Measurements from ENCODE around the gene MXRA8. TPM values are rescaled to one million over a fixed set of nuclear protein-coding genes. Genes with fewer than 3 reads are reported as not detected.
A peak's percentile ranks its signal among the peaks of the same experiment; 100 is the strongest.

MXRA8 gene
- total RNA-seq, 2 donors from 2014 or later, result 23.3 to 48.5 TPM

DNA sequence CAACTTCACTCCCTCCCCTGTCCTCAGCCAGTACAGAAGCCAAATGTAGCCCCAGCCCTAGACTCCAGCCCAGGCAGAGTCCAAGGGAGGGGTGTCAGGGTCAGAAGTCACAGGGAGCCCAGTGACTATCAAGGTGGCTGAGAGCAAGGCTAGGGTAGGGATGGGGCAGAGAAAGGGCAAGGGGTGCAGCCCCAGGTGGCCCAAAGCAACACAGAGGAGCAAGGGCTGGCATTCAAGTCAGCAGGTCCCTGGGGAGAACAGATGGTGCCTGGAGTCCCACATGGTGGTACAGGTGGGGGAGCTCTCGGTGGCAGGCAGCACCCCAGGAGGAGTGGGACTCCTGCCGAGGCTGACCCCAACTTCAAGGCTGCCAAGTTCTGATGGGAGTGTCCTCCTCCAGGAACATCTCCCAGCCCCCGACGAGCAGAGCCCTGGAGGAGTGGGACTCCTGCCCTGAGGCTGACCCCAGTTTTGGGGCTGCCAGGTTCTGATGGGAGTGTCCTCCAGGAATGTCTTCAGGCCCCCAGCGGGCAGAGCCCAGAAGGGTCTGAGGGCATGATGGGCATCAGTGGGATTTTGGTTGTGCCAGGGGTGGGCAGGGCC is 5.5 kb downstream of the MXRA8 start:
- intact Hi-C loops (cut with DNase I), result no loop called here
- 17% methylated on average over 4 of the region's 5 CpGs; no CpG with 5 or more reads in 1 of the 2 donors for WGBS, 2 donors
- H3K4me1 ChIP-seq, result peaks cover 27% of the 10 kb centered on the region
- DNase-seq (no peak), ATAC-seq (no peak)
- H3K9me3 ChIP-seq, result no peaks in the 10 kb centered on the region
- H3K27me3 ChIP-seq, result peaks cover 0 to 27% of the 10 kb centered on the region in 2 donors
- no peak overlapping the region for H3K4me3 ChIP-seq
- no peaks in the 10 kb centered on the region for H3K36me3 ChIP-seq (replicated peaks in 1 of 2; ENCODE audit: insufficient read depth in 1 of 2, low read depth in 2 of 2)
- no peak overlapping the region for H3K27ac ChIP-seq
- no peak for TF ChIP-seq POLR2A (IDR thresholded peaks at IDR 0.05)
- TF ChIP-seq, protein P1, sequence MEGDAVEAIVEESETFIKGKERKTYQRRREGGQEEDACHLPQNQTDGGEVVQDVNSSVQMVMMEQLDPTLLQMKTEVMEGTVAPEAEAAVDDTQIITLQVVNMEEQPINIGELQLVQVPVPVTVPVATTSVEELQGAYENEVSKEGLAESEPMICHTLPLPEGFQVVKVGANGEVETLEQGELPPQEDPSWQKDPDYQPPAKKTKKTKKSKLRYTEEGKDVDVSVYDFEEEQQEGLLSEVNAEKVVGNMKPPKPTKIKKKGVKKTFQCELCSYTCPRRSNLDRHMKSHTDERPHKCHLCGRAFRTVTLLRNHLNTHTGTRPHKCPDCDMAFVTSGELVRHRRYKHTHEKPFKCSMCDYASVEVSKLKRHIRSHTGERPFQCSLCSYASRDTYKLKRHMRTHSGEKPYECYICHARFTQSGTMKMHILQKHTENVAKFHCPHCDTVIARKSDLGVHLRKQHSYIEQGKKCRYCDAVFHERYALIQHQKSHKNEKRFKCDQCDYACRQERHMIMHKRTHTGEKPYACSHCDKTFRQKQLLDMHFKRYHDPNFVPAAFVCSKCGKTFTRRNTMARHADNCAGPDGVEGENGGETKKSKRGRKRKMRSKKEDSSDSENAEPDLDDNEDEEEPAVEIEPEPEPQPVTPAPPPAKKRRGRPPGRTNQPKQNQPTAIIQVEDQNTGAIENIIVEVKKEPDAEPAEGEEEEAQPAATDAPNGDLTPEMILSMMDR (IDR thresholded peaks at IDR 0.05), result no peak

DNA sequence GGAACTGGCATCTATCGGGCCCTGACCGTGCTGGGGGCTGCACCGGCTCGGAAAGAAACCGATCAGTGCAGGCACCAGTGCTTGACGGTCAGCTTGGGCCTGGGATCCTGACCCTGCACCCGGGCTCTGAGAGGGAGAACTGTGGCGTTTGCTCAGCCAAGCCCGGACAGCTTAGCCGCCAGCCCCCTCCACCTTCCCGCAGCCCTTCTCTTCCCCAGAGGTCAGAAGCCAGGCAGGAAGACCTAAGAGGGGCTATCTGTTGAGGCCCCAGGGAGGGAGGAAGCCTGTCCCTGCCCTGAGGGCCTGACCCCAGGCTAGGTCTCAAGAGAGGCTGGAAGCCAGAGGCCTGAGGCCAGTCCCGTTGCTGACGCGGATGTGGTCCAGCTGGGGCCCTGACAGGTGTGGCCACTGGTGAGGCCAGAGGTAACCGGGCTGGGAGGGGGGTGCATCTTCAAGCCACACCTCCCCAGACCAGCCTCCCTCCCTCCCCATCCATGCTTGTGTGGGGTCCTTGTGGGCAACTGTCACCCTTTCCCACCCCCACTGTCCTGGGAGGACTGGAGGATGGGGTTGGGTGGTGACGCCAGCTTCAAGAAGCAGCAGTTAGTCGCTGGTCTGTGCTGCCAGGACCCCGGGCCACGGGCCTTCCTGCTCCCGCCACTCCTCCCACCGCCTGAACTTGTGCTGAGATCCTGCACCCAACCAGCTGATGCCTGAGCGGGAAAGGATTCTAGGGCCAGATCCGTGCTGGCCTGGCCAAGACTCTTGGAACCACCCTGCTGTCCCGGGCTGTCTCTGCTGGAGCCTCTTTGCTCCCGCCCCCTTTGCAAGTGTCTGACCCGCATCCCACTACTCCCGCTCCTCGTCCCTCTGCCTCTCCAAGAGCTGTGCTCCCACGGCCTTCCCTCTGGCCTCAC is 6.6 kb downstream of the MXRA8 start:
- Histone ChIP-seq H3K9me3 (no peaks in the 10 kb centered on the region), H3K27ac (no peak overlapping the region), H3K27me3 (peaks cover 0 to 27% of the 10 kb centered on the region in 2 donors), H3K4me1 (peaks cover 38% of the 10 kb centered on the region), H3K36me3 (replicated peaks in 1 of 2; ENCODE audit: insufficient read depth in 1 of 2, low read depth in 2 of 2) (no peaks in the 10 kb centered on the region), H3K4me3 (no peak overlapping the region)
- 65 to 67% methylated on average over 15 to 28 of the region's 29 CpGs for WGBS, 2 donors
- TF ChIP-seq, protein P1 (IDR thresholded peaks at IDR 0.05), result no peak
- TF ChIP-seq POLR2A (IDR thresholded peaks at IDR 0.05), result no peak
- DNase-seq, result no peak
- no peak for ATAC-seq
- intact Hi-C loops (cut with DNase I), result no loop called here

DNA sequence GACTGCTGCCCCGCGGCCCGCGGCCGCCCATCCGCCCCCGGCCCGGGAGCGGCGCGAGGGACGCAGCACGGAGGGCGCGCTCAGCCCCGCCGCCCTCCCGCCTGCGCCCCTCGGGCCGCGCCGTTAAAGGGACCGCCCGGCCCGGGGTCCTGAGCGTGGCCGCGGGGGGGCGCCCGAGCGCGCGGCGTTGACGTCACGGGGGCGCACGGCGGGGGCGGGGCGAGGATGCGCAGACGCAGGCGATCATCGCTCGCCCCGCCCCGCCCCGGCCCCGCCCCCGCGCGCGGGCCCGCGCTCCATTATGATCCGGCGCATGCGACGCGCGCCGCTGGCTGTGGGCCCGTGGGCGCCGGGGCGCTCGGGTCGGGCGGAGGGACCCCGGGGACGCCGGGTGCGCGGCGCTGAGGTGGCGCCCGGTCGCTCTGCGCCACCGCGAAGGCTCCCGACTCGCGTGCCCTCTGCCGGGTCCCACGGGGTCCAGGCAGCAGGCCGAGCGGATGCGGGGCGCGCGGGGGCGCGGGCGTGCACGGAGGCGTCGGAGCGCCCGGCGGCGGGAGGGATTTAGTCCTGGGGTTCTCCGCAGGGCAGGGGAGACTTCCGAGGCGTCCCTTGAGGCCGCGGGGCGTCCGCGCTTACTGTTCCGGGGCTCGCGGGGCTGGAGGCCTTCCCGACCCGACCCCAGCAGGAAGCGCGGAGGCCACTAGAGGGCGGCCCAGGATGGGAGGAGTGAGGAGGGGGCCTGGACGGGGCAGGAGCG is 8.9 kb downstream of the MXRA8 start, which contains the start of gene DVL1:
Gene DVL1 (minus strand): TSS at position 163 of the 757 bp plus-strand sequence. CDS start 353 bp downstream, outside the sequence.
- intact Hi-C loops (cut with DNase I), result no loop called here
- WGBS, 2 donors, result 1% methylated on average over 47 of the region's 122 CpGs; no CpG with 5 or more reads in 1 of the 2 donors
- DNase-seq, result peak; percentile 48 to 75 (median 69)

More for the DNA sequence above, 8.9 kb downstream of the MXRA8 start, which contains the start of gene DVL1:
- ATAC-seq, result peak; percentile 76
- TF ChIP-seq POLR2A (IDR thresholded peaks at IDR 0.05), result peak in 1 of 3 donors; percentile 16
- TF ChIP-seq, protein P1 (IDR thresholded peaks at IDR 0.05), result peak; percentile 20 to 76 (median 44)
- Histone ChIP-seq H3K27ac (peak within 1 kb of the TSS; percentile 67 to 88 (median 82)), H3K9me3 (no peaks in the 10 kb centered on the region), H3K36me3 (replicated peaks in 1 of 2; ENCODE audit: insufficient read depth in 1 of 2, low read depth in 2 of 2) (no peaks in the 10 kb centered on the region), H3K4me3 (peak within 1 kb of the TSS; percentile 2 to 56), H3K4me1 (peaks cover 56% of the 10 kb centered on the region), H3K27me3 (peaks cover 0 to 21% of the 10 kb centered on the region in 2 donors)
